HepG2 (cell line): ENCODE data around the gene TSR1. TPM values are rescaled to one million over a fixed set of nuclear protein-coding genes. Genes with fewer than 3 reads are reported as not detected.

Experiments used
- ARNT2 ChIP-seq: sonication (generic); formaldehyde crosslinking; IDR thresholded peaks from 2 replicates; pipeline ENCODE4 v1.8.0; 2022; ENCODE audit warnings: mild to moderate bottlenecking, low read depth, missing genetic modification reagents, moderate library complexity
- CBX5 ChIP-seq: sonication (generic); formaldehyde crosslinking; IDR thresholded peaks from 2 replicates; pipeline ENCODE4 v1.4.0; 2020; ENCODE audit warnings: missing genetic modification reagents, borderline replicate concordance
- HNF1A ChIP-seq, 2 experiments: sonication (generic) in 1 of 2; formaldehyde crosslinking in 1 of 2; IDR thresholded peaks; 2 replicates each; pipeline versions ENCODE4 v1.4.0 to v1.6.1; 2016 to 2020; ENCODE audit warnings: borderline replicate concordance in 1 of 2, low read depth in 1 of 2, mild to moderate bottlenecking in 1 of 2, missing genetic modification reagents in 1 of 2
- IRX3 ChIP-seq: sonication (generic); formaldehyde crosslinking; IDR thresholded peaks from 2 replicates; pipeline ENCODE4 v1.8.1; 2023; ENCODE audit warnings: mild to moderate bottlenecking, low read depth, missing genetic modification reagents, borderline replicate concordance
- NKX3-1 ChIP-seq: sonication (generic); formaldehyde crosslinking; IDR thresholded peaks from 2 replicates; pipeline ENCODE4 v1.5.0; 2020; ENCODE audit warnings: missing genetic modification reagents
- NPAS2 ChIP-seq: sonication (generic); formaldehyde crosslinking; IDR thresholded peaks from 2 replicates; pipeline ENCODE4 v1.8.0; 2022; ENCODE audit warnings: mild to moderate bottlenecking, missing genetic modification reagents, borderline replicate concordance
- PCBP1 ChIP-seq: fragments of 200-400 bp; formaldehyde crosslinking; IDR thresholded peaks from 2 replicates; pipeline ENCODE4 v1.6.1; 2017; ENCODE audit warnings: mild to moderate bottlenecking, low read depth, low read length, borderline replicate concordance
- RXRB ChIP-seq: IDR thresholded peaks from 2 replicates; pipeline ENCODE4 v1.6.1; 2016; ENCODE audit warnings: borderline replicate concordance, missing genetic modification reagents, missing compliant biosample characterization
- SAP130 ChIP-seq: IDR thresholded peaks from 2 replicates; pipeline ENCODE4 v1.6.1; 2016; ENCODE audit warnings: low read depth
- SPEN ChIP-seq: sonication (generic); formaldehyde crosslinking; IDR thresholded peaks from 2 replicates; pipeline ENCODE4 v1.5.1; 2020; ENCODE audit warnings: low read depth, mild to moderate bottlenecking, missing genetic modification reagents
- TCF7L2 ChIP-seq: IDR thresholded peaks from 2 replicates; pipeline ENCODE4 v1.6.1; 2011; ENCODE audit warnings: mild to moderate bottlenecking, low read depth, low read length, moderate library complexity
- TEAD2 ChIP-seq: sonication (generic); formaldehyde crosslinking; IDR thresholded peaks from 2 replicates; pipeline ENCODE4 v1.9.0; 2021; ENCODE audit warnings: missing genetic modification reagents
- ZBTB21 ChIP-seq: sonication (generic); formaldehyde crosslinking; IDR thresholded peaks from 2 replicates; pipeline ENCODE4 v1.4.0; 2020; ENCODE audit warnings: missing genetic modification reagents
- ZBTB44 ChIP-seq: sonication (generic); formaldehyde crosslinking; IDR thresholded peaks from 2 replicates; pipeline ENCODE4 v1.4.0; 2020; ENCODE audit warnings: missing genetic modification reagents
- ZBTB7B ChIP-seq: sonication (generic); formaldehyde crosslinking; IDR thresholded peaks from 2 replicates; pipeline ENCODE4 v1.4.0; 2020; ENCODE audit warnings: missing genetic modification reagents
- ZNF224 ChIP-seq: sonication (generic); formaldehyde crosslinking; IDR thresholded peaks from 2 replicates; pipeline ENCODE4 v1.5.0; 2020; ENCODE audit warnings: mild to moderate bottlenecking, missing genetic modification reagents
- ZNF333 ChIP-seq: sonication (generic); formaldehyde crosslinking; IDR thresholded peaks from 2 replicates; pipeline ENCODE4 v1.4.0; 2020; ENCODE audit warnings: mild to moderate bottlenecking, missing genetic modification reagents, borderline replicate concordance
- ZNF460 ChIP-seq: sonication (generic); formaldehyde crosslinking; IDR thresholded peaks from 2 replicates; pipeline ENCODE4 v1.5.1; 2020; ENCODE audit warnings: missing genetic modification reagents, mild to moderate bottlenecking, borderline replicate concordance
- ZNF484 ChIP-seq: sonication (generic); formaldehyde crosslinking; IDR thresholded peaks from 2 replicates; pipeline ENCODE4 v1.5.1; 2020; ENCODE audit warnings: mild to moderate bottlenecking, low read depth, missing genetic modification reagents, borderline replicate concordance
- ZNF563 ChIP-seq: sonication (generic); formaldehyde crosslinking; IDR thresholded peaks from 2 replicates; pipeline ENCODE4 v1.8.0; 2022; ENCODE audit warnings: mild to moderate bottlenecking, moderate library complexity, missing genetic modification reagents
- ZSCAN22 ChIP-seq: sonication (generic); formaldehyde crosslinking; IDR thresholded peaks from 2 replicates; pipeline ENCODE4 v1.4.0; 2020; ENCODE audit warnings: mild to moderate bottlenecking, missing genetic modification reagents
- ZSCAN30 ChIP-seq: sonication (generic); formaldehyde crosslinking; IDR thresholded peaks from 2 replicates; pipeline ENCODE4 v1.5.0; 2020; ENCODE audit warnings: mild to moderate bottlenecking, missing genetic modification reagents
- polyA plus RNA-seq, 8 experiments: library from polyadenylated mRNA; depleted of rRNA in 3 of 8; stranded (reverse) in 7 of 8; unstranded in 1 of 8; fragments of >200 nt; fragmentation: Illumina TruSeq in 4 of 8; extraction: Trizol in 4 of 8; gene quantifications; 2 replicates each; pipeline versions ENCODE4 v1.2.1 to v1.2.3, GENCODE V29; 2011 to 2016; ENCODE audit warnings: low read depth in 4 of 8, missing spikeins in 1 of 8, mixed read lengths in 1 of 8; ENCODE audit not compliant: insufficient read depth in 1 of 8
- total RNA-seq, 5 experiments: library from RNA; depleted of rRNA; stranded (reverse); fragments of >200 nt; fragmentation: Illumina TruSeq; extraction: Trizol; gene quantifications; 2 replicates each; pipeline ENCODE4 v1.2.3, GENCODE V29; 2016; ENCODE audit warnings: low read depth in 1 of 5

The TSR1 gene
- total and polyA plus RNA-seq, 2 of the 13 experiments (the other 11 are each of a cell fraction or from before 2014, with no cell fraction given) = 7.1 to 65.8 TPM

- TF ChIP-seq ZBTB44 (0 out of 2 replicates have a peak, but pooled peaks have one; percentile 23), RXRB (CRISPR knock-in tag) (peak; percentile 49; the same call in 1 of the 2 replicates), ZSCAN22 (0 out of 2 replicates have a peak, but pooled peaks have one; percentile 39), SAP130 (CRISPR knock-in tag) (peak; percentile 93), ZNF484 (CRISPR knock-in tag) (no peak), HNF1A (IDR thresholded peaks at IDR 0.05; ENCODE audit: low read depth) (no peak), HNF1A (CRISPR knock-in tag; IDR thresholded peaks at IDR 0.05; ENCODE audit: borderline replicate concordance) (0 out of 2 replicates have a peak, but pooled peaks have one; percentile 30), CBX5 (CRISPR knock-in tag) (no peak; the same call in 1 of the 2 replicates), NPAS2 (CRISPR knock-in tag) (no peak), ZNF460 (CRISPR knock-in tag) (peak; percentile 39; the same call in 1 of the 2 replicates), ZBTB21 (CRISPR knock-in tag) (no peak), SPEN (CRISPR knock-in tag) (peak; percentile 81), ZNF224 (CRISPR knock-in tag) (peak; percentile 87), PCBP1 (no peak), ARNT2 (CRISPR knock-in tag) (peak; percentile 88), ZNF333 (CRISPR knock-in tag) (0 out of 2 replicates have a peak, but pooled peaks have one; percentile 44), TCF7L2 (no peak), ZBTB7B (0 out of 2 replicates have a peak, but pooled peaks have one; percentile 22), ZNF563 (CRISPR knock-in tag) (0 out of 2 replicates have a peak, but pooled peaks have one; percentile 71), IRX3 (peak; percentile 53; the same call in 1 of the 2 replicates), TEAD2 (CRISPR knock-in tag) (peak; percentile 80; the same call in 1 of the 2 replicates), ZSCAN30 (CRISPR knock-in tag) (no peak), NKX3-1 (CRISPR knock-in tag) (peak; percentile 61)
These were observed at the start of gene TSR1 (continued) for GRCh38 chr17:2336215-2336851.
